SH-SY5Y (cell line): Measurements from ENCODE around the gene AOPEP.

Experiments
- GATA2 ChIP-seq: IDR thresholded peaks from 2 replicates; pipeline ENCODE4 v1.6.1; 2011; ENCODE audit warnings: mild to moderate bottlenecking, low read depth, low read length
- GATA3 ChIP-seq: IDR thresholded peaks from 2 replicates; pipeline ENCODE4 v1.6.1; 2011; ENCODE audit warnings: low read depth, mild to moderate bottlenecking, low read length, moderate library complexity

DNA sequence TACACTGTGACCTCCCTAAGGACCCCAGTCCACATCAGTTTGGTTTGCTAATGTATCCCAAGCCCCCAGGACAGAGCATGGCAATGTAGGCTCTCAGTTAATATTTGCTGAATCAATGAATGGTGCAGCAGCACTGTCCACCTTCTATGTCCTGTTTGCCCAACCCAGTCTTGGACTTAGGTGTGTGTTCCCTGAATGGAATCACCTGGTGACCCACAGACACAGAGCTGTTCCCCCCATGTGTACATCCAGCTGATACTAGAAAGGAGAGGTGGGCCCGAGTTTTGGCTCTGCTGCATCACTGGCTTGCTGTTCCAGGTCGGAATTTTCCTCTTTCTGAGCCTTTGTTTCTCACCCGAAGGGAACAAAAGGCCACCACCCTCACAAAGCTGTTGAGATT, 180.2 kb downstream of the AOPEP start:
- TF ChIP-seq GATA2 = no peak
- TF ChIP-seq GATA3 = no peak
